ENCODE measurements around the gene OR5AN1. TPM values are rescaled to one million over a fixed set of nuclear protein-coding genes. Genes with fewer than 3 reads are reported as not detected.

OR5AN1 gene, protein sequence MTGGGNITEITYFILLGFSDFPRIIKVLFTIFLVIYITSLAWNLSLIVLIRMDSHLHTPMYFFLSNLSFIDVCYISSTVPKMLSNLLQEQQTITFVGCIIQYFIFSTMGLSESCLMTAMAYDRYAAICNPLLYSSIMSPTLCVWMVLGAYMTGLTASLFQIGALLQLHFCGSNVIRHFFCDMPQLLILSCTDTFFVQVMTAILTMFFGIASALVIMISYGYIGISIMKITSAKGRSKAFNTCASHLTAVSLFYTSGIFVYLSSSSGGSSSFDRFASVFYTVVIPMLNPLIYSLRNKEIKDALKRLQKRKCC
- total RNA-seq = not detected in 2 replicates

DNA sequence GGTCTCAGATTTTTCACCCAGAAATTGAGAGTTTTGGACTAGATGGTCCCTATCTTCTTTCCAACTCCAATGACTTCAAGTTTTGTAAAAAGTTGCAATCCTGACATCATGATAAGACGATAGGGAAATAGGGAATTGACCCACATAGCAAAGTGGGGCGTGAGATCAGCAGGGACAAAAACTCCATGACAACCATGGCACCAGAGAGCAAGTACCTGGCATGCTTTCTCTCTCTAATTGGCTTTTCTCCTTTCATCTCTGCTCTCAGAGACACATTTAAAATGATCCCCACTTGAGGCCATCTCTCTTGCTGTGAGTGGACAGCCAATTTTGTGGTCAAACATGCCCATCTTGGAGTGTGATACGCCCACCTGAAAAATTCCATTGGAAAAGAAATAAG, at the start of gene OR5AN1:
OR5AN1 (plus strand) TSS at position 301 of the 400 bp plus-strand sequence. CDS start 5,564 bp downstream, outside the sequence.

Other genes starting within 250 kb of the OR5AN1 start
- 43.2 and 45.6 TPM in 2 replicates for gene FAM111A, start 216.0 kb upstream of the OR5AN1 start, total RNA-seq
- 0.59 and 1.1 TPM in 2 replicates for gene DTX4, start 186.8 kb upstream of the OR5AN1 start, total RNA-seq
- under 0.01 TPM in 1 of 2 replicates, not detected in the other for gene MPEG1, start 146.0 kb upstream of the OR5AN1 start, total RNA-seq
- not detected in 2 replicates for gene OR5A2, start 67.5 kb downstream of the OR5AN1 start, total RNA-seq
- gene OR5A1, start 77.6 kb downstream of the OR5AN1 start, total RNA-seq = not detected in 2 replicates
- gene OR4D6, start 98.1 kb downstream of the OR5AN1 start, total RNA-seq = not detected in 2 replicates
- gene OR4D10, start 114.4 kb downstream of the OR5AN1 start, total RNA-seq = not detected in 2 replicates
- gene OR4D11, start 144.7 kb downstream of the OR5AN1 start, total RNA-seq = not detected in 2 replicates
- not detected in 2 replicates for gene OR4D9, start 152.6 kb downstream of the OR5AN1 start, total RNA-seq

Data from subcutaneous preadipocyte (primary cell).